ENCODE results near the gene MTHFD1L. TPM values are rescaled to one million over a fixed set of nuclear protein-coding genes. Genes with fewer than 3 reads are reported as not detected.

MTHFD1L gene
- total and polyA plus RNA-seq, 2 experiments from 2014 or later = 18.2 to 37.9 TPM

DNA sequence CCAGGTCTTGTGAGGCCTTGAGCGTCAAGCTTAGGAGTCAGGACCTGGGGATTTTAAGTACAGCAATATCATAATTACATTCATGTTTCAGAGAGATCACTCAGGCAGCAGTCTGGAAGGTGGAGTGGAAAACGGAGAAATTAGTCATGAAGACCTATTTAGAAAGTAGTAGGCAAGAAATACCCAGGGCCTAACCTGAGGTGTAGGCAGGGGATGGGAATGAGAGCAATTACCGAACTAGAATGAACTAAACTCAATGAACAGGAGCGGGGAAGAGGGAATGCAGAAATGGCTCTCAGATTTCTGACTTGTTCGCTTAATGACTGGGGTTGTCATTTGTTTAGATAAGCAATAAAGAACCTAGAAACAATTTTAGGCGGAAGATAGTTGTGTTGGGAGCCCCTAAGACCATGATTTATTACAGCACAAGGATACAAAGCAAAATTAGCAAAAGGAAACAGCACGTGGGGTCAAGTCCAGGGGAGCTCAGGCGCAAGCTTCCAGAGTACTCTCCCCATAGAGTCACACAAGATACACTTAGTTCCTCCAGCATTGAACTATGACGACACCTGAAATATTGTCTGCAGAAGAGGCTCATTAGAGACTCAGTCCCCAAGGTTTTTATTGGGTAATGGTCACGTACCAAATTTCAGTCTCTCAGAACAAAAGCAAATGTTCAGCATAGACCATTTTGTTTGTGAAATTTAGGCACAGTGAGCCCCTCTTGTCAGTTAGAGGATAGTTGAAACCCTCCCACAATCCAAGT, 195.4 kb downstream of the MTHFD1L start:
- Histone ChIP-seq H3K27me3 (no peaks in the 10 kb centered on the region), H3K27ac (peak overlapping the region; percentile 81), H3K4me1 (ENCODE audit: low read depth) (peaks cover 48% of the 10 kb centered on the region), H3K36me3 (no peaks in the 10 kb centered on the region), H3K4me3 (no peak overlapping the region), H3K9me3 (ENCODE audit: low read depth) (no peaks in the 10 kb centered on the region)
- no peak for DNase-seq (ENCODE audit: low read depth in 1 of 2, low spot score in 1 of 2)
- TF ChIP-seq, protein P1, sequence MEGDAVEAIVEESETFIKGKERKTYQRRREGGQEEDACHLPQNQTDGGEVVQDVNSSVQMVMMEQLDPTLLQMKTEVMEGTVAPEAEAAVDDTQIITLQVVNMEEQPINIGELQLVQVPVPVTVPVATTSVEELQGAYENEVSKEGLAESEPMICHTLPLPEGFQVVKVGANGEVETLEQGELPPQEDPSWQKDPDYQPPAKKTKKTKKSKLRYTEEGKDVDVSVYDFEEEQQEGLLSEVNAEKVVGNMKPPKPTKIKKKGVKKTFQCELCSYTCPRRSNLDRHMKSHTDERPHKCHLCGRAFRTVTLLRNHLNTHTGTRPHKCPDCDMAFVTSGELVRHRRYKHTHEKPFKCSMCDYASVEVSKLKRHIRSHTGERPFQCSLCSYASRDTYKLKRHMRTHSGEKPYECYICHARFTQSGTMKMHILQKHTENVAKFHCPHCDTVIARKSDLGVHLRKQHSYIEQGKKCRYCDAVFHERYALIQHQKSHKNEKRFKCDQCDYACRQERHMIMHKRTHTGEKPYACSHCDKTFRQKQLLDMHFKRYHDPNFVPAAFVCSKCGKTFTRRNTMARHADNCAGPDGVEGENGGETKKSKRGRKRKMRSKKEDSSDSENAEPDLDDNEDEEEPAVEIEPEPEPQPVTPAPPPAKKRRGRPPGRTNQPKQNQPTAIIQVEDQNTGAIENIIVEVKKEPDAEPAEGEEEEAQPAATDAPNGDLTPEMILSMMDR (IDR thresholded peaks at IDR 0.05; ENCODE audit: low read depth, low read length) = no peak

GRCh38 chr6:151063352-151063751, 197.8 kb downstream of the MTHFD1L start:
- TF ChIP-seq, protein P1 (IDR thresholded peaks at IDR 0.05; ENCODE audit: low read depth, low read length) = no peak
- Histone ChIP-seq H3K27ac (no peak overlapping the region), H3K9me3 (ENCODE audit: low read depth) (no peaks in the 10 kb centered on the region), H3K4me1 (ENCODE audit: low read depth) (peaks cover 31% of the 10 kb centered on the region), H3K27me3 (no peaks in the 10 kb centered on the region), H3K4me3 (no peak overlapping the region), H3K36me3 (no peaks in the 10 kb centered on the region)
- DNase-seq (ENCODE audit: low read depth in 1 of 2, low spot score in 1 of 2) = peak in 1 of 2 donors; percentile 40

- Histone ChIP-seq H3K36me3 (no peaks in the 10 kb centered on the region), H3K9me3 (ENCODE audit: low read depth) (no peaks in the 10 kb centered on the region), H3K27me3 (no peaks in the 10 kb centered on the region), H3K4me1 (ENCODE audit: low read depth) (peaks cover 32% of the 10 kb centered on the region), H3K4me3 (no peak overlapping the region), H3K27ac (no peak overlapping the region)
- TF ChIP-seq, protein P1 (IDR thresholded peaks at IDR 0.05; ENCODE audit: low read depth, low read length) = no peak
- DNase-seq (ENCODE audit: low read depth in 1 of 2, low spot score in 1 of 2) = no peak
Measured at GRCh38 chr6:151063842-151064647, 198.5 kb downstream of the MTHFD1L start.

GRCh38 chr6:151065027-151065815, 199.7 kb downstream of the MTHFD1L start:
- DNase-seq (ENCODE audit: low read depth in 1 of 2, low spot score in 1 of 2) = peak in 1 of 2 donors; percentile 42
- Histone ChIP-seq H3K4me1 (ENCODE audit: low read depth) (peaks cover 25% of the 10 kb centered on the region), H3K4me3 (no peak overlapping the region), H3K9me3 (ENCODE audit: low read depth) (no peaks in the 10 kb centered on the region), H3K27me3 (no peaks in the 10 kb centered on the region), H3K36me3 (no peaks in the 10 kb centered on the region), H3K27ac (no peak overlapping the region)
- TF ChIP-seq, protein P1 (IDR thresholded peaks at IDR 0.05; ENCODE audit: low read depth, low read length) = no peak

Measured in cardiac muscle cell (in vitro differentiated cells and primary cell).